Peyer's patch (tissue), 4 donors: ENCODE data around the gene KRT32. TPM values are rescaled to one million over a fixed set of nuclear protein-coding genes. Genes with fewer than 3 reads are reported as not detected.

Source experiments
- DNase-seq, 3 donors: peaks; one replicate each; pipeline ENCODE4 v3.0.0-alpha.2; 2017 to 2019
- H3K27ac ChIP-seq, 4 donors: fragments of 200-600 bp; sonication (generic); one replicate each; pipeline ENCODE4 v1.5.1; 2016 to 2019
- H3K27me3 ChIP-seq, 2 donors: fragments of 200-600 bp; sonication (generic); one replicate each; pipeline ENCODE4 v1.5.1; 2019
- H3K36me3 ChIP-seq, 3 donors: fragments of 200-600 bp; sonication (generic); one replicate each; pipeline ENCODE4 v1.5.1; 2016 to 2019
- H3K4me1 ChIP-seq, 4 donors: fragments of 200-600 bp; sonication (generic); one replicate each; pipeline ENCODE4 v1.5.1; 2016 to 2019
- H3K4me3 ChIP-seq, 4 donors: fragments of 200-600 bp; sonication (generic); 1 replicate in 3 of 4; 2 replicates in 1 of 4; pipeline ENCODE4 v1.5.1; 2016 to 2019; ENCODE audit warnings: mild to moderate bottlenecking in 1 of 4
- H3K9me3 ChIP-seq, 4 donors: fragments of 200-600 bp; sonication (generic); one replicate each; pipeline ENCODE4 v1.5.1; 2016 to 2019; ENCODE audit warnings: mild to moderate bottlenecking in 1 of 4
- POLR2A ChIP-seq, 2 donors: fragments of 450-650 bp; IDR thresholded peaks; one replicate each; pipeline ENCODE4 v1.5.1; 2017; ENCODE audit warnings: antibody characterized with exemption in 2 of 2, mild to moderate bottlenecking in 2 of 2, moderate library complexity in 2 of 2
- total RNA-seq, 4 donors: library from RNA; depleted of rRNA; stranded (reverse); fragments of >200 nt; gene quantifications; one replicate each; pipeline ENCODE4 v1.1.0, GENCODE V29; 2016
- TF ChIP-seq, protein P1 (sequence below), 6 experiments: fragments of 450-650 bp in 4 of 6; fragments of 200-600 bp in 2 of 6; sonication (generic) in 1 of 6; IDR thresholded peaks; one replicate each; pipeline ENCODE4 v1.5.1; 2017 to 2019; ENCODE audit warnings: antibody characterized with exemption in 6 of 6, mild to moderate bottlenecking in 3 of 6, moderate library complexity in 1 of 6

Gene KRT32
- total RNA-seq: not detected

DNA sequence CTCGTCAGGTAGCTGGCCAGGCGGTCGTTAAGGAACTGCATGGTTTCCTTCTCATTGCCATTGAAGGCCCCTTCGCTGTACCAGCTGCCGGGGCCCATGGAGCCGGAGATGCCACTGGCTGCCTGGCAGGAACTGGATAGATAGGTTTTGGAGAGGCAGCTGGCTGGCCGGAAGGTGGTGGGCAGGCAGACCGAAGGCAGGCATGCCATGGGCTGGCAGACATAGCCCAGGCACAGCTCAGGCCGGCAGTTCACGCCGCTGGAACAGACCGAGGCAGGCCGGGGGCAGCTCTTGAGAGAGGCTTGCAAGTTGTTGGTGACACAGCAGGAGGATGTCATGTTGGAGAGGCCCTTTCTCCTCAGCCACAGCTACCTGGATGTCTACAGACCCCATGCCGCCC is at the start of gene KRT32:
Gene KRT32 (minus strand): TSS at position 399 of the 400 bp plus-strand sequence. CDS start 61 bp downstream, at position 338.
- H3K27me3 ChIP-seq: no peaks in the 10 kb centered on the region
- no peak within 1 kb of the TSS for H3K27ac ChIP-seq
- H3K36me3 ChIP-seq: no peaks in the 10 kb centered on the region
- no peaks in the 10 kb centered on the region for H3K4me1 ChIP-seq
- TF ChIP-seq, protein P1, sequence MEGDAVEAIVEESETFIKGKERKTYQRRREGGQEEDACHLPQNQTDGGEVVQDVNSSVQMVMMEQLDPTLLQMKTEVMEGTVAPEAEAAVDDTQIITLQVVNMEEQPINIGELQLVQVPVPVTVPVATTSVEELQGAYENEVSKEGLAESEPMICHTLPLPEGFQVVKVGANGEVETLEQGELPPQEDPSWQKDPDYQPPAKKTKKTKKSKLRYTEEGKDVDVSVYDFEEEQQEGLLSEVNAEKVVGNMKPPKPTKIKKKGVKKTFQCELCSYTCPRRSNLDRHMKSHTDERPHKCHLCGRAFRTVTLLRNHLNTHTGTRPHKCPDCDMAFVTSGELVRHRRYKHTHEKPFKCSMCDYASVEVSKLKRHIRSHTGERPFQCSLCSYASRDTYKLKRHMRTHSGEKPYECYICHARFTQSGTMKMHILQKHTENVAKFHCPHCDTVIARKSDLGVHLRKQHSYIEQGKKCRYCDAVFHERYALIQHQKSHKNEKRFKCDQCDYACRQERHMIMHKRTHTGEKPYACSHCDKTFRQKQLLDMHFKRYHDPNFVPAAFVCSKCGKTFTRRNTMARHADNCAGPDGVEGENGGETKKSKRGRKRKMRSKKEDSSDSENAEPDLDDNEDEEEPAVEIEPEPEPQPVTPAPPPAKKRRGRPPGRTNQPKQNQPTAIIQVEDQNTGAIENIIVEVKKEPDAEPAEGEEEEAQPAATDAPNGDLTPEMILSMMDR (IDR thresholded peaks at IDR 0.05): no peak
- TF ChIP-seq POLR2A (IDR thresholded peaks at IDR 0.05): no peak
- no peak within 1 kb of the TSS for H3K4me3 ChIP-seq
- H3K9me3 ChIP-seq: no peaks in the 10 kb centered on the region
- no peak for DNase-seq

DNA sequence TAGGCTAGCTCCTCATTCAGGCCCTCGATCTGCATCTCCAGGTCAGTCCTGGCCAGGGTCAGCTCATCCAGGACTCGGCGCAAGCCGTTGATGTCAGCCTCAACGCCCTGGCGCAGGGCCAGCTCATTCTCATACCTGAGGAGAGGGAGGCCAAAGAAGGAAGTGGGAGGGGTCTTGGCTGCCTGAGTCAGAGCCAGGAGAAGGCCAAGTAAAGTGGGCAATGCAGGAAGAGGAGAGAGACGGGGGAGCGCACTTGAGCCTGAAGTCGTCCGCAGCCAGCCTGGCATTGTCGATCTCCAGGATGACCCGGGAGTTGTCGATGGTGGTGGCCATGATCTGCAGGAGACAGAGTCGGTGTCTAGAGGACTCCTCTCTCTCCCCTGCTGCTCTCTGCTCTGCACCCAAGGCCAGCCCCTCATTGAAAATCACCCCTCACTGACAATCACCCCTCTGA is 49.7 kb upstream of the KRT32 start:
- Histone ChIP-seq H3K4me3 (no peak overlapping the region), H3K36me3 (no peaks in the 10 kb centered on the region), H3K4me1 (no peaks in the 10 kb centered on the region), H3K27ac (no peak overlapping the region), H3K9me3 (no peaks in the 10 kb centered on the region), H3K27me3 (no peaks in the 10 kb centered on the region)
- no peak for TF ChIP-seq POLR2A (IDR thresholded peaks at IDR 0.05)
- TF ChIP-seq, protein P1 (IDR thresholded peaks at IDR 0.05): no peak
- no peak for DNase-seq

DNA sequence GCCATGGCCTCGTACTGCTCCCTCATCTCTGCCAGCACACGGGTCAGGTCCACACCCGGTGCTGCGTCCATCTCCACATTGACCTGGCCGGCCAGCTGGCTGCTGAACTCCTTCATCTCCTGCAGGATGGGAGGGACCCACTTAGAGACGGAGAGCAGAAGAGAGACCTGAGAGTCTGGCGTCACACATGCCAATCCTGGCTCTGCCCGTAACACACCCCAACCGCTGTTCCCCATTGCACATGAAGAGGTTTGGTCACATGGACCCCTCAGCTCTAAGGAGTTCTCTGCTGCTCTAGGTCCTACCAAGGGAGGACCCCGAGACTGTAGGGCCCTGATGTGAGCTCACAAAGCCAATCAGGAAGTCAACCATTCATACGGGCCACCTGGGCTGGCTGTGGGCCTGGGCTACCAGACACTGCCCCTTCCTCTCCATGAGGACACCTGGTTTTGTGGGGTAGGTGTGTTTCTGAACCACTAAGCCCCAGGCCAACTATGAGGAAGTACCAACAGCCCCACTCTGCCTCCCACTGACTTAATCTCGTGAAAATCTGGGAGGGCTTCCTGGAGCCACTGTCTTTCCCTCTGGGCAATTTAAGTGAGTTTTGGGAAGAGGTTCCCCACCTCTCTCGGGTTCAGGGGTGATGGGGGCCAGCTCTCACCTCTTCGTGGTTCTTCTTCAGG is 49.1 kb upstream of the KRT32 start:
- no peaks in the 10 kb centered on the region for H3K36me3 ChIP-seq
- TF ChIP-seq, protein P1 (IDR thresholded peaks at IDR 0.05): no peak
- TF ChIP-seq POLR2A (IDR thresholded peaks at IDR 0.05): no peak
- DNase-seq: no peak
- H3K27ac ChIP-seq: no peak overlapping the region
- H3K4me1 ChIP-seq: peaks cover 0 to 3% (median 0%) of the 10 kb centered on the region in 4 donors
- H3K27me3 ChIP-seq: no peaks in the 10 kb centered on the region
- no peak overlapping the region for H3K4me3 ChIP-seq
- no peaks in the 10 kb centered on the region for H3K9me3 ChIP-seq

DNA sequence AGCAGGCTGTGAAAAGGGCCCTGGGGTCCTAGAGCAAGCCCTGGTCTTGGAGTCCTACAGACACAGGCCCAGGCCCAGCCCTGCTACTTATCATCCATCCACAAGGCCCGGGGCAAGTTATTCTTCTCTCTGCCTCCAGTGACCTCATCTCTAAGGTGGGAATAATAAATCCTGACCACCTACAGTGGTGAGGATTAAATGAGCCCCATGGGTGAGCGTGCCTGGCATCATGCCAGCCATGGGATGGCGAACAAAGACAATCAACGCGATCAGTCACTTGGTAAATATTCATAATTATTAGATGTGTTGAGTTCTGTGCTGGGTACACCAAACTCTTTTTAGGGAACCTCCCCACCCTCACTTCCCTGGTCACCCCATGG is 46.0 kb upstream of the KRT32 start:
- H3K4me1 ChIP-seq: peaks cover 0 to 18% (median 3%) of the 10 kb centered on the region in 4 donors
- H3K9me3 ChIP-seq: no peaks in the 10 kb centered on the region
- H3K27ac ChIP-seq: no peak overlapping the region
- no peak for TF ChIP-seq POLR2A (IDR thresholded peaks at IDR 0.05)
- TF ChIP-seq, protein P1 (IDR thresholded peaks at IDR 0.05): no peak
- no peak overlapping the region for H3K4me3 ChIP-seq
- H3K27me3 ChIP-seq: no peaks in the 10 kb centered on the region
- H3K36me3 ChIP-seq: no peaks in the 10 kb centered on the region
- DNase-seq: no peak

DNA sequence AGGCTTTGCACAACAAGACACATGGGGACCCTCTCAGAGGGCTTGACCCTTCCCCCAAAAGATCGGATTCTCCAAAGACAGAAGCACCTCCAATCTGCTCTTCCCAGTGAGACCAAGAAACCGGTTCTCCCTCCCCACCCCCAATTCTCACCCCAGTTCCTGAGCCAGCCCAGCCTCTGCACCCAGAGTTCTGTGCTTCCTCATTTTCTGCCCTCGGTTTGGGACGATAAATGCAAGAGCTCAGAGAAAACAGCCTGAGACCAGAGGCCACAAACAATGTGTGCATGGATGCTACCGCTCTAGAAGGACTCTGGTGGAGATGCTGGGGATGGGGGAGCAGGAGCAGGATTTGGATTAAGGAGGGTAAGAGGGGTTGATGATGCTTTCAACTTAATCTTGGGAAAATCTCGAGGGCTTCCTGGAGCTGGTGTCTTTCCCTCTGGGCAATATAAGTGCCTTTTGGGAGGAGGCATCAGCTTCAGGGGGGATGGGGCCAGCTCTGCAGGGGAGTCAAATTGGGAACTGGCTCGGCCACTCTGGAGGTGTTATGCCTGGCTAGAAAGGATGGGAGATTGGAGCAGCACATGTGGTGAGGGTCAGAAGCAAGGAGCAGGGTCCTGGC is 45.5 kb upstream of the KRT32 start:
- Histone ChIP-seq H3K9me3 (no peaks in the 10 kb centered on the region), H3K4me1 (peaks cover 0 to 18% (median 3%) of the 10 kb centered on the region in 4 donors), H3K36me3 (no peaks in the 10 kb centered on the region), H3K27me3 (no peaks in the 10 kb centered on the region), H3K4me3 (no peak overlapping the region), H3K27ac (no peak overlapping the region)
- no peak for TF ChIP-seq POLR2A (IDR thresholded peaks at IDR 0.05)
- TF ChIP-seq, protein P1 (IDR thresholded peaks at IDR 0.05): no peak
- no peak for DNase-seq
